DOHH2 (cell line): ENCODE results near the gene FRMPD4.

Source experiments
- H3F3A ChIP-seq: fragments of 200-600 bp; sonication (generic), shearing (Covaris generic); 2 replicates; pipeline ENCODE4 v1.6.0; 2016; ENCODE audit warnings: antibody characterized with exemption, mild to moderate bottlenecking; ENCODE audit not compliant: control insufficient read depth, insufficient read depth
- H3K27ac ChIP-seq: fragments of 200-600 bp; sonication (generic); 2 replicates; pipeline ENCODE4 v1.5.1; 2014; ENCODE audit warnings: low read depth, mild to moderate bottlenecking, low read length, moderate library complexity
- H3K27me3 ChIP-seq: fragments of 200-600 bp; sonication (generic); 2 replicates; pipeline ENCODE4 v1.6.1; 2014; ENCODE audit warnings: mild to moderate bottlenecking, low read length, mixed read lengths; ENCODE audit not compliant: control insufficient read depth
- H3K36me3 ChIP-seq: fragments of 200-600 bp; sonication (generic); 2 replicates; pipeline ENCODE4 v1.6.1; 2014; ENCODE audit warnings: mild to moderate bottlenecking, low read length, moderate library complexity, mixed read lengths; ENCODE audit not compliant: control insufficient read depth
- H3K4me1 ChIP-seq: fragments of 200-600 bp; sonication (generic); 2 replicates; pipeline ENCODE4 v1.6.1; 2014; ENCODE audit warnings: mild to moderate bottlenecking, low read length, mixed read lengths; ENCODE audit not compliant: control insufficient read depth
- H3K4me2 ChIP-seq: fragments of 200-600 bp; sonication (generic); 2 replicates; pipeline ENCODE4 v1.6.0; 2014; ENCODE audit warnings: mild to moderate bottlenecking, low read length, moderate library complexity
- H3K4me3 ChIP-seq: fragments of 200-600 bp; sonication (generic); 2 replicates; pipeline ENCODE4 v1.5.1; 2014; ENCODE audit warnings: mild to moderate bottlenecking, low read length, mixed read lengths
- H3K79me2 ChIP-seq: fragments of 200-600 bp; sonication (generic); 2 replicates; pipeline ENCODE4 v1.6.1; 2014; ENCODE audit warnings: mild to moderate bottlenecking, low read length, mixed read lengths; ENCODE audit not compliant: control insufficient read depth
- H3K9me2 ChIP-seq: fragments of 200-600 bp; sonication (generic); replicated peaks from 2 replicates; pipeline ENCODE4 v1.6.1; 2014; ENCODE audit warnings: mild to moderate bottlenecking, low read length, mixed read lengths; ENCODE audit not compliant: control insufficient read depth
- H3K9me3 ChIP-seq: fragments of 200-600 bp; sonication (generic); 2 replicates; pipeline ENCODE4 v1.6.1; 2014; ENCODE audit warnings: antibody characterized with exemption, low read length, mixed read lengths; ENCODE audit not compliant: control insufficient read depth, insufficient read depth
- H4K20me1 ChIP-seq: fragments of 200-600 bp; sonication (generic); 2 replicates; pipeline ENCODE4 v1.6.0; 2014; ENCODE audit warnings: low read depth, mild to moderate bottlenecking, antibody characterized with exemption, low read length, moderate library complexity; ENCODE audit not compliant: control insufficient read depth, insufficient read depth
- CTCF ChIP-seq: fragments of 200-600 bp; sonication (generic); IDR thresholded peaks from one replicate; pipeline ENCODE4 v1.5.1; 2014; ENCODE audit warnings: antibody characterized with exemption, mild to moderate bottlenecking, low read depth, low read length; ENCODE audit not compliant: poor library complexity, severe bottlenecking
- EZH2phosphoT487 ChIP-seq: fragments of 200-600 bp; sonication (generic); IDR thresholded peaks from 2 replicates; pipeline ENCODE4 v1.6.1; 2017; ENCODE audit warnings: borderline replicate concordance, mild to moderate bottlenecking, antibody characterized with exemption, low read length, moderate library complexity, mixed read lengths

Gene FRMPD4

GRCh38 chrX:12401252-12401651 is 263.0 kb downstream of the FRMPD4 start:
- no peaks in the 10 kb centered on the region for H3K9me3 ChIP-seq
- H3K27ac ChIP-seq = no peak overlapping the region
- no peaks in the 10 kb centered on the region for H3K79me2 ChIP-seq
- no peaks in the 10 kb centered on the region for H4K20me1 ChIP-seq
- no peak overlapping the region for H3K4me3 ChIP-seq
- H3K4me2 ChIP-seq = no peak overlapping the region
- no peaks in the 10 kb centered on the region for H3K27me3 ChIP-seq
- TF ChIP-seq EZH2phosphoT487 (no peak), CTCF (no peak)
- no peaks in the 10 kb centered on the region for H3K36me3 ChIP-seq
- H3K4me1 ChIP-seq = no peaks in the 10 kb centered on the region
- H3F3A ChIP-seq = no peaks in the 10 kb centered on the region
- H3K9me2 ChIP-seq = no peaks in the 10 kb centered on the region

- H3K27ac ChIP-seq = no peak overlapping the region
- no peak overlapping the region for H3K4me2 ChIP-seq
- H3K4me1 ChIP-seq = no peaks in the 10 kb centered on the region
- no peaks in the 10 kb centered on the region for H3K79me2 ChIP-seq
- no peak overlapping the region for H3K4me3 ChIP-seq
- H4K20me1 ChIP-seq = no peaks in the 10 kb centered on the region
- H3F3A ChIP-seq = no peaks in the 10 kb centered on the region
- H3K9me2 ChIP-seq = no peaks in the 10 kb centered on the region
- H3K9me3 ChIP-seq = no peaks in the 10 kb centered on the region
- TF ChIP-seq CTCF (no peak), EZH2phosphoT487 (no peak)
- no peaks in the 10 kb centered on the region for H3K36me3 ChIP-seq
- no peaks in the 10 kb centered on the region for H3K27me3 ChIP-seq
These were observed 265.3 kb downstream of the FRMPD4 start for GRCh38 chrX:12403474-12404082.

- H3K27me3 ChIP-seq = no peaks in the 10 kb centered on the region
- no peaks in the 10 kb centered on the region for H3K9me3 ChIP-seq
- no peak overlapping the region for H3K27ac ChIP-seq
- H3K79me2 ChIP-seq = no peaks in the 10 kb centered on the region
- no peak overlapping the region for H3K4me3 ChIP-seq
- no peaks in the 10 kb centered on the region for H3K4me1 ChIP-seq
- no peak overlapping the region for H3K4me2 ChIP-seq
- no peak for TF ChIP-seq EZH2phosphoT487
- TF ChIP-seq CTCF = no peak
- no peaks in the 10 kb centered on the region for H3K9me2 ChIP-seq
- no peaks in the 10 kb centered on the region for H3F3A ChIP-seq
- no peaks in the 10 kb centered on the region for H4K20me1 ChIP-seq
- H3K36me3 ChIP-seq = no peaks in the 10 kb centered on the region
These were observed 267.0 kb downstream of the FRMPD4 start for GRCh38 chrX:12405306-12405705.
